Uterus (tissue), 2 donors: ENCODE results near the gene DDX53.

Source experiments
- CTCF ChIP-seq, 4 experiments: fragments of 200-600 bp in 2 of 4; fragments of 450-650 bp in 2 of 4; sonication (generic) in 2 of 4; IDR thresholded peaks; one replicate each; pipeline ENCODE4 v1.5.1; 2016 to 2019; ENCODE audit warnings: antibody characterized with exemption in 4 of 4, mild to moderate bottlenecking in 2 of 4, moderate library complexity in 1 of 4
- POLR2A ChIP-seq, 2 donors: fragments of 450-650 bp; IDR thresholded peaks; one replicate each; pipeline ENCODE4 v1.6.1; 2016; ENCODE audit warnings: antibody characterized with exemption in 2 of 2, mild to moderate bottlenecking in 1 of 2, moderate library complexity in 1 of 2

GRCh38 chrX:22987452-22987851, 12.3 kb upstream of the DDX53 start:
- no peak for TF ChIP-seq CTCF (IDR thresholded peaks at IDR 0.05)
- TF ChIP-seq POLR2A (IDR thresholded peaks at IDR 0.05): no peak
